Dendritic cell treated with granulocyte-macrophage colony-stimulating factor and Interleukin-4, amounts not matched to agents 40 ng/mL and 50 ng/mL, for 4 days (primary cell): ENCODE measurements around the gene CMC4.

Experiments
- H3K27ac Mint-ChIP-seq: one replicate; pipeline ENCODE4 v1.8.0; 2022; ENCODE audit warnings: mild to moderate bottlenecking, mixed read lengths
- H3K27me3 Mint-ChIP-seq: one replicate; pipeline ENCODE4 v1.8.0; 2022; ENCODE audit warnings: mild to moderate bottlenecking, mixed read lengths
- H3K36me3 Mint-ChIP-seq: one replicate; pipeline ENCODE4 v1.8.0; 2022; ENCODE audit warnings: low read depth, mixed read lengths
- H3K4me1 Mint-ChIP-seq: one replicate; pipeline ENCODE4 v1.8.0; 2022; ENCODE audit warnings: low read depth, mixed read lengths
- H3K4me3 Mint-ChIP-seq: one replicate; pipeline ENCODE4 v1.8.0; 2022; ENCODE audit warnings: mild to moderate bottlenecking, moderate library complexity, mixed read lengths
- H3K9me3 Mint-ChIP-seq: one replicate; pipeline ENCODE4 v1.8.0; 2022; ENCODE audit warnings: mixed read lengths
- intact Hi-C: fragments of 100-400 bp; cut with micrococcal nuclease; formaldehyde crosslinking; loops from one replicate; pipeline ENCODE4 v1.15.0; 2022

CMC4 gene

GRCh38 chrX:155035688-155036087 lies 35.2 kb downstream of the CMC4 start:
- H3K4me1 Mint-ChIP-seq = peaks cover 5% of the 10 kb centered on the region
- H3K27ac Mint-ChIP-seq = no peak overlapping the region
- intact Hi-C loops = no loop called here
- H3K36me3 Mint-ChIP-seq = peaks cover 28% of the 10 kb centered on the region
- H3K9me3 Mint-ChIP-seq = no peaks in the 10 kb centered on the region
- no peaks in the 10 kb centered on the region for H3K27me3 Mint-ChIP-seq
- no peak overlapping the region for H3K4me3 Mint-ChIP-seq

GRCh38 chrX:155031657-155032056 lies 39.3 kb downstream of the CMC4 start:
- H3K4me3 Mint-ChIP-seq = no peak overlapping the region

GRCh38 chrX:155028877-155029291 lies 42.1 kb downstream of the CMC4 start:
- Mint-ChIP-seq H3K4me1 (peaks cover 18% of the 10 kb centered on the region), H3K27me3 (no peaks in the 10 kb centered on the region), H3K4me3 (no peak overlapping the region), H3K36me3 (no peaks in the 10 kb centered on the region), H3K27ac (no peak overlapping the region), H3K9me3 (no peaks in the 10 kb centered on the region)
- intact Hi-C loops = no loop called here

More at GRCh38 chrX:155031657-155032056, 39.3 kb downstream of the CMC4 start:
- Mint-ChIP-seq H3K9me3 (no peaks in the 10 kb centered on the region), H3K36me3 (peaks cover 17% of the 10 kb centered on the region), H3K4me1 (peaks cover 11% of the 10 kb centered on the region), H3K27ac (no peak overlapping the region), H3K27me3 (no peaks in the 10 kb centered on the region)
- intact Hi-C loops = no loop called here

- intact Hi-C loops = no loop called here
- Mint-ChIP-seq H3K4me1 (peaks cover 22% of the 10 kb centered on the region), H3K9me3 (no peaks in the 10 kb centered on the region), H3K27me3 (no peaks in the 10 kb centered on the region), H3K4me3 (peak overlapping the region; percentile 74), H3K36me3 (no peaks in the 10 kb centered on the region), H3K27ac (peak overlapping the region; percentile 85)
Measured at GRCh38 chrX:155028129-155028528, 42.8 kb downstream of the CMC4 start.

- peaks cover 25% of the 10 kb centered on the region for H3K4me1 Mint-ChIP-seq
- intact Hi-C loops = no loop called here
- peak overlapping the region; percentile 74 for H3K4me3 Mint-ChIP-seq
- H3K27ac Mint-ChIP-seq = peak overlapping the region; percentile 85
- no peaks in the 10 kb centered on the region for H3K27me3 Mint-ChIP-seq
- no peaks in the 10 kb centered on the region for H3K36me3 Mint-ChIP-seq
- no peaks in the 10 kb centered on the region for H3K9me3 Mint-ChIP-seq
Measured at GRCh38 chrX:155027509-155028066, 43.3 kb downstream of the CMC4 start.

GRCh38 chrX:155026727-155027508 lies 44.0 kb downstream of the CMC4 start, which contains the start of gene FUNDC2:
Gene FUNDC2, plus strand, starts transcription at chrX:155026844. Its CDS starts 95 bp downstream, at chrX:155026939.
- Mint-ChIP-seq H3K36me3 (no peaks in the 10 kb centered on the region), H3K4me1 (peaks cover 31% of the 10 kb centered on the region), H3K4me3 (peak within 1 kb of the TSS; percentile 74), H3K9me3 (no peaks in the 10 kb centered on the region), H3K27me3 (no peaks in the 10 kb centered on the region), H3K27ac (peak within 1 kb of the TSS; percentile 85)
- intact Hi-C loops = no loop called here

- Mint-ChIP-seq H3K9me3 (no peaks in the 10 kb centered on the region), H3K4me3 (peak overlapping the region; percentile 66), H3K36me3 (no peaks in the 10 kb centered on the region), H3K27me3 (no peaks in the 10 kb centered on the region), H3K27ac (peak overlapping the region; percentile 85), H3K4me1 (peaks cover 31% of the 10 kb centered on the region)
- intact Hi-C loops = no loop called here
Measured at GRCh38 chrX:155026420-155026726, 44.6 kb downstream of the CMC4 start.

GRCh38 chrX:155023907-155024833 lies 46.8 kb downstream of the CMC4 start:
- Mint-ChIP-seq H3K4me1 (peaks cover 26% of the 10 kb centered on the region), H3K27ac (peak overlapping the region; percentile 45), H3K36me3 (no peaks in the 10 kb centered on the region), H3K27me3 (no peaks in the 10 kb centered on the region), H3K9me3 (no peaks in the 10 kb centered on the region), H3K4me3 (no peak overlapping the region)
- intact Hi-C loops = loop anchor here (5.0 kb wide), 1 partner anchor 43 kb away; no protein-coding TSS in a partner anchor

GRCh38 chrX:155022585-155022984 lies 48.4 kb downstream of the CMC4 start, which contains the start of gene F8:
Gene F8, minus strand, starts transcription at chrX:155022723. Its CDS starts 171 bp downstream, at chrX:155022552.
- Mint-ChIP-seq H3K9me3 (no peaks in the 10 kb centered on the region), H3K27me3 (no peaks in the 10 kb centered on the region), H3K36me3 (no peaks in the 10 kb centered on the region), H3K4me3 (no peak within 1 kb of the TSS), H3K27ac (no peak within 1 kb of the TSS), H3K4me1 (peaks cover 20% of the 10 kb centered on the region)
- intact Hi-C loops = loop anchor here (5.0 kb wide), 1 partner anchor 45 kb away; no protein-coding TSS in a partner anchor

- no peaks in the 10 kb centered on the region for H3K9me3 Mint-ChIP-seq
- no peak overlapping the region for H3K27ac Mint-ChIP-seq
- no peaks in the 10 kb centered on the region for H3K27me3 Mint-ChIP-seq
- intact Hi-C loops = loop anchor here (5.0 kb wide), 1 partner anchor 47 kb away; no protein-coding TSS in a partner anchor
- H3K4me3 Mint-ChIP-seq = no peak overlapping the region
- no peaks in the 10 kb centered on the region for H3K36me3 Mint-ChIP-seq
- H3K4me1 Mint-ChIP-seq = peaks cover 20% of the 10 kb centered on the region
Measured at GRCh38 chrX:155020591-155020990, 50.3 kb downstream of the CMC4 start.
